GM21423 (cell line): ENCODE results near the gene PTPRK.
A peak's percentile ranks its signal among the peaks of the same experiment; 100 is the strongest.

ENCODE experiments used
- ATAC-seq: cut with Tn5 transposase; IDR thresholded peaks from one replicate; pipeline ENCODE4 v1.9.1; 2021; ENCODE audit warnings: mild to moderate bottlenecking, moderate library complexity; ENCODE audit not compliant: unreplicated experiment

PTPRK gene

DNA sequence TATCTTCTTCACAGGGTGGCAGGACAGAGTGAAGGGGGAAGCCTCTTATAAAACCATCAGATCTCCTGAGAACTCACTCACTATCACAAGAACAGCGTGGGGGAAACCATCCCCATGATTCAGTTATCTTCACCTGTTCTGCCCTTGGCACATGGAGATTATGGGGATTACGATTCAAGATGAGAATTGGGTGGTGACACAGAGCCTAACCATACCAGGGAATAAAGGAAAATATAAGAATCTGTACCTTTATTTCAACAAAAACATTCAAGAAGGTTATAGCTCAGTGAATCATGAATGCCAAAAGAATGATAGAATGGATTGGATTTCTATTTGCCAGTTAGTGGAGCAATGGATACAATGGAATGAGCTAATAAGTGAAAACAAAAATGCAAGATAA, 214.4 kb downstream of the PTPRK start:
- no peak for ATAC-seq

DNA sequence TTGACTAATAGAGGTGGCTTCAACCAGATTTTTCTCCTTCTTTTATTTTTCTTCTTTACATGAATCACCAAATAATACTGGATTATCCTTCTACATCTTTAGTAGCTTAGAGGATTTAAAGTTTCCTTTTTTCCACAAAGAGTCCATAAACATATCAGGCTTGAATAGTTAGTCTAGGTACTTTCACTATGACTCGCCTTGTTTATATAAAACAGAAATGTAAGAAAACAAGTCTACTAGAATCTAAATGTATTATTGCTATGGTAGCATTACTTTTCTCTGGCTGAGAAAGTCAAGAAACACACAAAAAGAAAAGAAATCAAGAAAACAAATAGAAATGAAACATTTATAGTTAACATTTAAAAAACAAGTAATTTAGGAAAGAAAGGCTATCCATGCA, 215.2 kb downstream of the PTPRK start:
- ATAC-seq: no peak

DNA sequence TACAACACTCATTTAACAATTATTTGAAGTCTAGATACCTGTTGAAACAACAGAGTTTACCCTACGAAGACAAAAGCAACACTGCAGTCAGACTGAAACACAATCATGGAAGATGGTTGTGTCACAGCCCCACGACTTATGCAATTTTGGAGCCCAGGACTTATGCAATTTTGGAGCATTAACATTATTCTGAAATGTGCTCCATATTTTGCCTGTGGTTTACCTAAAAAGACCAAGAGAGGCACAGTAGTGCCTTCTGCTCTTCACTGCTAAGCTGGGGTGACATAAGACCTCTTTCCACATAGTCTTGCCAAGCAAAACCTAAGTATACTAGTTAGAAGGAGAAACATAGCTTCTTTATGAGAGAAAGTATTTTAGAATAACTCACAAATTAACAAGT, 216.5 kb downstream of the PTPRK start:
- ATAC-seq: no peak

DNA sequence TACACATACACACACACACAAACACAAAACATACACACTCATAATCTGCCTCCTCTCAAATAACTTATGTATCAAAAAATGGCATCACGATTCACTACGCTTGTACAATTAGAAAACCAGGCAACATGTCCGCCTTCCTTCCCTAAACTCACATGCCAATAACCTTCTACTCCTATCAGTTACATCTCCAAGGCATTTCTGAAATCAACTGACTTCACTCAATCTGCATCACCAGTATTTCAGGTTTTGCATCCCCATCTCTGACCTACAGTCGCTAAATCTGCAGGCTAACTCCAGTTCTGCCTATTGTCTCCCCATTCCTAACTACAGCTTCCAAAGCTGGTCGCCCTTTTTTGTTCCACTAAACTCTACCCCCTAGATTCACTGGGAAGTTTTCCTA, 217.5 kb downstream of the PTPRK start:
- no peak for ATAC-seq

DNA sequence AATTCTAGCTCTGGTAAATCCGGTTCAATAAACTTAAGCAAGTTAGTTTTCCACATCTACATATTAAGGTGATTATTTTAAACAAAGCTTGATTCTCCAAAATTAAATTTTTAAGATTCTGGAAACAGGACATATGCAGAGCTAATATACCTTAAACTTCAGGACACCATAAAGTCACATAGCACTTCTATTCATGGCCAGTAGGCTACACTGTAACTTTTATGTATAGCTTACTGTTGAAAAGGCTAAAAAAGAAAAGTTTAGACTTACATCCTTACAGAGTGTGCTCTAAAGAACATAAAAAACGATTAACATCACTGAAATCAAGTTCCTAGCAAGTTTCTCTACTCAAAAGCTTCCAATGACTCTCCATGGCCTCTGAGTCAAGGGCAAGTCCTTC, 224.7 kb downstream of the PTPRK start:
- no peak for ATAC-seq

DNA sequence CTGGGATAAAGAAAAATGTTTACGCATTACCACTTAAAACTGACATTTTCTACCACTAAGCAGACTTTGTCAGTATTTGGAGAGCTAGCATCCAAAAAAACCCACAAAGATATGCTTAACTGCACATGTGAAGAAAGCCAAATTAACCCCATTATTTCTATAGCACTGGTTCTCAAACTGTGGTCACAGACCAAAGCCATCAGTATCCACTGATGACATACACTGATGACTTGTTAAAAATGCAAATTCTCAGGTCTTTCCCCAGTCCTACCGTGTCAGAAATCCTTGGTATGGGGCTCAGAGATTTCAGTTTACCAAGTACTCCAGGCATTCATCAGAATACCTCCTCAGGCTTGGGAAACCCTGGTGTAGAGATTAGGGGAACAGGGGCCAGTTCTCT, 230.2 kb downstream of the PTPRK start:
- peak; percentile 80 for ATAC-seq

DNA sequence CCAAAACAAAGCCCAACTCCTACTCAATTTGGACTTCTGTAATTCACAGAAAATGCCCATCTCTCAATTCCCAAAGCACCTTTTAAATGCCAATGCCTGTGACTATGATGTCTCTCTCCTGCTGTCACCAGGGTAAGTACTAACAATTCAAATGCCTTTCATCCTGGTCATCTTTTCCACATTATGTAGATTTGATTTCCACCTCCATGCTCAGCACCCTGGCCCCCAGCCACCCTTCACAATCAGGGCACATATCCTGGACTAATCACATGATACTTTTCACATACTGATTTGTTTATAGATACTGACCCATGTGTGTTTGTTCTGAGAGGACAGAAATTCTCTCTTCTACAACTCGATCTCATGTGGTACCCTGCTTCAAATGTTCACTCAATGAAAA, 236.3 kb downstream of the PTPRK start:
- no peak for ATAC-seq

DNA sequence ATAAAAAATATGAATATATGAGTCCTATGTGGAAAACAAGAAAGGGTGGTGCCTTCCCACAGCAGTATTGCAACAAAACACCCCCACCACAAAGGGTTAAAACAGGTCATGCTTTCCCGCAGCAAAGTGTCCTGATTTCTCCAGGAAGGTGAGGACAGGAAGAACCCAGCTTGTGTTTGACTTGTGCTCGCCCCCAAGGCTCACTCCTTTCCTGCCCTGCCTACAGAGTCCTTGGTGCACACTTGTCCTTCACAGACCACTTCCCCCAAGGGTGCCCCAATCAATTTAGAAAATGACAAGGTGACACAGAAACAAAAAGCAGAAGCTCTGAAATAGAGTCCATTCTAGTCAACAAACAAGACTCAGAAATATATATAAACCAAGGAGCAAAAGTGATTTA, 237.4 kb downstream of the PTPRK start:
- no peak for ATAC-seq

DNA sequence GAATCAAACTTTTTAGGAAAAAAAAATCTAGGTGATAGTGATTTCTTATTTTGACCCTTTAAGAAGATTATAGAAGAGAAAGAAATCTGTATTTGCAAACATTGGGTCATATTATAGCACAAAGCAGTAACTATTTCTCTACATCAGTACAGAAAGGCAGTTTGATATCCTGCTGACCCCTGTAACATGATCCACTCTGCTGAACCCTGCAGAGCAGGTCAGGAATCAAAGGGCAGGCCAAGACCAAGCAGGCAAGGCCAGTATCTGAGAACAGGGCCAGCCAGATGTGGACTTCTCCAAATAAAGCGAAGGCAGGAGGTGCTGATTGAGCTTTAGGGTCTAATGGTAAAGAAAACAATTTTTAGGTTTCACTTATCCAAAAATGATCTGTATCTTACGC, 239.4 kb downstream of the PTPRK start:
- no peak for ATAC-seq

DNA sequence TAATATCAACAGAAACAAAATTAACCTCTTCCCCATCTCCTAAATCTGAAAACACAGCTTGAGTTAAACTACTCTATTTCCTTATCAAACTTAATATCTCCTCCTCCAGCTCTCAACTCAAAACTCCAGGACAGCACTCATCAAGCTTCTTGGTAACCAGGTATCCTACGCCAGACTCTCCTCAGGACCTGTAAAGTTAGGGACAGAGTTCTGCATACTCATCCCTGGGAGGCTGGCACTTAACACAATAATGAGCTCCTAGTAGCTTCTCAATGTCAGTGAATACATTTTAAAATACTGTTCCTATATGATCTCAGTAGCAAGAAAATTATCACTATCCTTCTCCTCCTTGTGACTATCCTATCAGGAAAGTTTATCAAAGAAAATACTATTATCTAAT, 240.3 kb downstream of the PTPRK start:
- no peak for ATAC-seq

DNA sequence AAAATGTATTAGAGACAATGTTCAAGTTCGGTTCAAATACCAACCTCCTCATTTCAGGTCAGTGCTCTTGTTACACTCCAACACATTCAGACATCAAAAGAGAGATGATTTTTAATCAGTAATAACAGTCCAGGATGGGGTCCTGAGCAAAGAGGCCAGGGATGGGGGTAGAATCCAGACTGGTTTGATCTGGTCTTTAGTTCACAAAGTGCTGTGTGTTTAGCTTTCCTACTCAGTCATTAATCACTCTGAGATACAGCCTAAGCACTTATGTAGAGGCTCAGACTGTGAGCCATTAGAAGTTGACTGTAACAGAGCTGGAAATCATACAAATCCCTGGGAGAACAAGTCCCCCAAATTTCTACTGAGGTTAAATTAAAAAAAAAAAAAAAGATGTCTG, 241.6 kb downstream of the PTPRK start:
- no peak for ATAC-seq

DNA sequence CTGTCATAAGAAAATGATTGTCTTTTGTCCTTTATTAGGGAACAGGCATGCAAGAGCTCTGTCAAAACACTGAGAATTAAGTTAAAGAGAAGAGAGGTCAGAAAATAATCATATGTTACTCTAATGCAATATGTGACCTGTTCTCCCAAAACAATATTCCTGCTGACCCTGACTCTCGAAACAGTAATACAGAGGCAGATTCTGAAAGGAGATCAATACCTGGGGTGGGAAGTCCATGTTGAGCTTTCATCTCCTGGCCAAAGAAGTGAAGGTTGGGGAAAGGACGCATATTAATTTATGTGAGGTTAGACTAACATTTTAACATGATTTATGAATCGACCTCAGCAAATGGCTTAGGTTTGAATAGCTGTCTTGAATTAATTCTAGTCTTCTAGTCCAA, 243.0 kb downstream of the PTPRK start:
- ATAC-seq: no peak

DNA sequence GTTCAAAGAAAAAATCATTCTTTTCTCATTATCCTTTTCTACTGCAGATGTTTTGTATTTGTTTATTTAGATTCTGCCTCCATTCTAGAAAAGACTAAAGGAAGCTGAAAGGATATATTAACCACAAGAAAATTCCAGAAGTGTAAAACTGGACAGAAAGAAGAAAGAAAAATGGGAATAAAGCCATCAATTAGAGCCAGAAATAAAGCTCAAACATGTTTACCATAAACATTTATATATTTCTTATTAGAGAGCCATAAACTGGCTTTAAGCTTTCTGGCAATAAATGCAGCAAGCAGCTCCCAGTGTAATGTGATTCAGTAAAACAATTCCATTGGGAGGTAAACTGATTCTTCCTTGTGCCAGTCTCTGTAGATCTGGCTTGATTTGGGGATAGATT, 244.1 kb downstream of the PTPRK start:
- no peak for ATAC-seq

DNA sequence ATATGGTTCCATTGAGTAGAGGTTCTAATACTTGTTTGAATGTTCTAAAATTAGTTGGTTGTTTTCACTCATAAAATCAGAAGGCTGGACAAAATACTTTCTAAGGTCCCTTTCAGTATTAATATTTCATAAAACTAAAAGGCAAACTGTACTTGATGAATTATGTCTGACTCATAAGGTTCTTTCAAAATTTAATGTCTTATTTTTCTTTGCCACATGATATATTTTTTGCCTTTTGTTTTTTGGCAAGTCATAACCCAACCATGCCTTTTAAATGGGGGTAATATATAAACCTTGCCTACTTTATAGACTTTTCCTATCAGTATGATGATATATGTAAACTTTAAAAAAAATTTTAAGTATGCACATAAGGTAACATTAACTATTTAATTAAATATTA, 244.7 kb downstream of the PTPRK start:
- no peak for ATAC-seq

DNA sequence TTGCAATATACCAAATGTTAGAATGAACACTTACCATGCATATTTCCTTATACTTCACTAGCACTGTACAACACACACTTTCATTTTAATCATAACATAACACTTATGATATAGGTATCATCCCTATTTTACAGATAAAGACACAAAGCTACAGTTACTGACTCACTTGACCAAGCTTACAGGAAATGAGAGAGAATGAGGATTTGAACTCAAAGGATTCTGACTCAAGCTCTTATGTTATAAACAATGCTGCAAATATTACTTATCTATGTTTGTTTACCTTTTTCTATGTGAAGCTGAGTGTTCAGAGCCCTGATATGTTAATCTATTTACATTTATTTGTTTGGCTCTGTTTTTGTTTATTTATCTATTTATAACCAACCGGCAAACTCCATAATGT, 245.4 kb downstream of the PTPRK start:
- ATAC-seq: no peak

DNA sequence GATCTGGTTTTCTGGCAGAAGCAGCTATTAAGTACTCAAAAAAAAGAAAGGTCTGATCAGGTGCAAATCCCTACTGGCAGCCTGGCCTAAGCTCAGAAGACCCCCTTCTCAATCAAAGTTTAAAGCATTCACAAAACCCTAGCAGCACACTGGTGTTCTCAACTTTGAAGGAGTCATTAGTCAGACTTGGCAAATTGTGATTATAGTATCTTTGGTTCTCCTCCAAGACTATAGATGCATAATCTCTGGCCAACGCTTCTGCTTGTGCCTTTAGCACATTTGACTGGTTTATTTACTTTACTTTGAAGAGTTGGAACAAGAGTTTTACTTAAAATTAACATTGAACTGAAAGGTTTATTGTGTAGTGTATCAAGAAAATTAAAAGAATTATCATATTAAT, 248.9 kb downstream of the PTPRK start:
- ATAC-seq: no peak

DNA sequence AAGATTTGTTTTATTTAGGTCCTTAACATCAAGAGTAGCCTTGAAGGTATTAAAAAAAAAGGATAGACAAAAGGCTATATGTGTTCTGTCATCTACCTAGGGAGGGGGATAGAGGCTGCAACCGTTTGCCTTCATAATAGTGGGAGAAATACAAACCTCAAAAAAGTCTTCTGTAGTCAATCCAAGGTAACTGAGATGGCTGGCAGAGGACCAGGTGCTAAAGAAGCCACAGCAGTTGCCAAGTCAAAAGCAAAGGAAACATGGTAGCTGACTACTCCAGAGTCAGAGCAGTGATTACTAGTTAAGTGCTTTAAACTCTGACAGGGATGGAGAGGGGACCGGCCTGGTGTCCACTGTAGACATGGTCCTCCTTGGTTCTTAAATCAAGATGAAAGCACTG, 249.4 kb downstream of the PTPRK start:
- no peak for ATAC-seq

DNA sequence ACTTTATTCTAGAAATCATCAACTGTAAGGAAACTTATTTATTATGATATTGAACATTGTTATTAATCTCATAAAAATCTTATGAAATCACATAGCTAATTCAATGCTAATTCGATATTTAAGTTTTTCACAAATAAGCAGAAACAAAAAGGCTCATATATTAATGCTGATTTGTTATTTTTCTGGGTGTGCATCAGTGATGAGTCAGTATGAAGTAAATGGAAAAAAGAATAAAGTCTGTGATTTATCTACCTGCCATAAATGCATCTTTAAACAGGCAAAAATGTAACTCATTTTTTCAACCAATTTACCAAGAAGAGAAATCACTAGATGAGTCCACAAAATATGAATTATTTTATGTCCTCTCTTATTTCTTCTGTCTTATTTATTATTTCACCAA, 253.5 kb downstream of the PTPRK start:
- no peak for ATAC-seq

DNA sequence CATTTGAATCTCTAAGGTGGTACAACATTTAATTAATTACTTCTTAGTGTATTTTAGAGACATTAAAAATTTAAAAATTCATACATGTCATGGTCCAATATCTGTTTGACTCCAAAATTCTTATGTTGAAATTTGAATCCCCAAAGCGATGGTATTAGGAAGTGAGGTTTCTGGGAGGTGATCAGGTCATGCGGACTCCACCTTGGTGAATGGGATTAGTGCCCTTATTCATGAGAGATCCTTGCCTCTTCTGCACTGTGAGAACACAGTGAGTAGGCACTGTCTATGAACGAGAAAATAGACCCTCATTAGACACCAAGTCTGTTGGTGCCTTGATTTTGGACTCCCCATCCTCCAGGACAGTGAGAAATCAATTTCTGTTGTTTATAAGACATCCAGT, 254.7 kb downstream of the PTPRK start:
- no peak for ATAC-seq

DNA sequence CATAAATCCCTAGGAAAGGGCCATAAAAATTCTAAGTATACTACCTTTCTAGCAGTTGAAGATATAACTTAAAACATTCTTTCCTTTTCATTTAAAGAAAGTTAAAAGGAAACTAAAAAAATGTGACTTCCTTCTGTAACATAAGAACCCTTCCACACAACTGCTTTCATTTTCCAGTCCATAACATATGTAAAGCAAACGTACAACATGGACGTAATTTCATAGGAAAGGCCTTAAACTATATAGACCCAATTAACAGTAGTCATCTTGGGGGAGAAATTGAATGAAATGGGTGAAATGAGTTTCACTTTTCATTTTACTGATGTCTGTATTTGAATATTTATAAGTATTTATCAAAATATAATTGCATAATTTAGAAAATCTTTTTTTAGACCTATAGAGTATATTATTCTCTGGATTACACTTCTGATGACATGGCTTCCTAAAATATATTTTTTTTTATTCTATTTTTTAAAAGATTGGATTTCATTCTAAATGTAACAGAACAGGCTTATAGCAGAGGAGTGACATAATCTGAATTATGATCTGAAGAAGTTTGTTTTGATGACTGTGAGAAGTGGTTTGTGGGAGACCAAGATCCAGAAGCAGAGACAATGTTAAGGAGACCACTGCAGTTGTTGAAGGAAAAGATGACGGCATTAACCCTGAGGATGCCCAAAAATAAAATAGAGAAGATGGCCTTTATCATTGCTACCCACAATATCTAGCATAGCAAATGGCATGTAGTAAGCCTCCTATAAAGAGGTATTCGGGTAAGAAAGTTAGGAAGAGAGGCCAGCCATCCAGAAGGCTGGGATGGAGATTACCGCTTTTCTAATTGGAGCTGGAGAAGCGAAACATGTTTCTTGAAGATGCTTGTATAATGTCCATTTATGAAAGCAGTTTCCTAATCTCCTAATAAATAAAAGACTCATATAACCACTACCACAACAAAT, 260.4 kb downstream of the PTPRK start:
- ATAC-seq: peak; percentile 60

DNA sequence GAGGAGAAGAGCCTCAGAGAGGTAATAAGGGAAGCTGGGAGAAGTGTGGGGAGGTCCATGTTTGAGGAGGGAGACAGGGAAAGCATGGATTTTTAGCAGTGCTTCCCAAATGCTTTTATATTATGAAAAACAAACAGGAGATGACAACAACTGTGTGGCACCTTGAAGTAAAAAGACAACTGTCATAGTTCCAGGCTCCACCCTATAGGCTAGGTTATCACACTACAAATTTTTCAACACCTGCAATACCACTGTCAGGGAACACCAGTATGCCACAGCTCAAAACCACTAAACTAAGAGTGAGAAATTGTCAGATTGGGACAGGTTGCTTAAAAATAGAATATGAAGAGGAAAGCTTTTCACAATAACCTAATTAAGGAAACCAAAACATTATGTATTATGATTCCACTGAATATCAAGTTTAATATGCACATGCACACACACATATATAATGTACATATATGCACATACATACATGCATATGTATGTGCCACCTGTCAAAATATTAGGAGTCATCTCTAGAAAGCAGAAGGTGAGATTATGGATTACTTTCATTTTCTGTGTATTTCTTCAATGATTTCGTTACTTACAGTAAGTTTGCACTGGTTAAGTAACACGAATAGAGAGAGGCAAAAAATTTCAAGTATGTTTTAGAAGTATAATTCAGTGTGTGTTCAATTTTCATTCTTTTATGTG, 261.2 kb downstream of the PTPRK start:
- ATAC-seq: peak; percentile 90

DNA sequence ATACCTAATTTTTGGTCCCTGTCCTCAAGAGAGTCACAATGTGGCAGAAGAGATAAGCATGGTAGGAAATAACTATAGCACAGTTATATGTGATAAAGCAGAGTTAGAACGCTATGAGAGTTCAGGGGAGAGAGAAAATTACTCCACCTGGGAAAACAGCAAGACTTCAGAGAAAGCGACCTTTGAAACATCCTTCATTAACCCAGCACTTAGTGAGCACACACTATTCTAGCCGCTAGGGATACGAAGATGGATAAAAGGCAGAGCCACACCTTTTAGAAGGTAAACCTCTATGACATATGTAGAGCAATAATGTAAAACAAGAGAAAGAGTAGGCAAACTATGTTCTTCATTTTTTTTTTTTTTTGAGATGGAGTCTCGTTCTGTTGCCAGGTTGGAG, 264.3 kb downstream of the PTPRK start:
- no peak for ATAC-seq
